ENCODE results near the gene MGLL.

Gene MGLL

GRCh38 chr3:127770671-127771355, 51.5 kb downstream of the MGLL start:
- Histone ChIP-seq H3K79me2 (ENCODE audit: insufficient read depth, low read depth) (no peaks in the 10 kb centered on the region), H4K20me1 (ENCODE audit: insufficient read depth) (no peaks in the 10 kb centered on the region)

GRCh38 chr3:127769284-127770081, 52.8 kb downstream of the MGLL start:
- TF ChIP-seq CTCF (conservative IDR thresholded peaks at IDR 0.05; ENCODE audit: low read depth, low read length), result no peak
- H3K4me1 ChIP-seq (ENCODE audit: low read depth, poor library complexity, severe bottlenecking), result no peaks in the 10 kb centered on the region
- H3K9ac ChIP-seq, result no peak overlapping the region
- no peak overlapping the region for H3K4me3 ChIP-seq (IDR thresholded peaks at IDR 0.05; ENCODE audit: insufficient read depth, low read depth, low read length)
- H3K27me3 ChIP-seq (ENCODE audit: insufficient read depth, low read depth), result no peaks in the 10 kb centered on the region
- H4K20me1 ChIP-seq (ENCODE audit: insufficient read depth), result no peaks in the 10 kb centered on the region
- H2AFZ ChIP-seq (ENCODE audit: low read depth), result no peak overlapping the region
- no peak overlapping the region for H3K27ac ChIP-seq
- H3K36me3 ChIP-seq (ENCODE audit: insufficient read depth), result no peaks in the 10 kb centered on the region
- no peaks in the 10 kb centered on the region for H3K79me2 ChIP-seq (ENCODE audit: insufficient read depth, low read depth)
- H3K4me2 ChIP-seq, result no peak overlapping the region

More at GRCh38 chr3:127770671-127771355, 51.5 kb downstream of the MGLL start:
- no peak overlapping the region for H3K4me3 ChIP-seq (IDR thresholded peaks at IDR 0.05; ENCODE audit: insufficient read depth, low read depth, low read length)
- no peak overlapping the region for H3K27ac ChIP-seq
- TF ChIP-seq CTCF (conservative IDR thresholded peaks at IDR 0.05; ENCODE audit: low read depth, low read length), result no peak
- H2AFZ ChIP-seq (ENCODE audit: low read depth), result no peak overlapping the region
- no peak overlapping the region for H3K4me2 ChIP-seq
- no peaks in the 10 kb centered on the region for H3K4me1 ChIP-seq (ENCODE audit: low read depth, poor library complexity, severe bottlenecking)
- no peaks in the 10 kb centered on the region for H3K27me3 ChIP-seq (ENCODE audit: insufficient read depth, low read depth)
- H3K9ac ChIP-seq, result no peak overlapping the region
- H3K36me3 ChIP-seq (ENCODE audit: insufficient read depth), result no peaks in the 10 kb centered on the region

- H3K27ac ChIP-seq, result no peak overlapping the region
Measured at GRCh38 chr3:127768346-127769008, 53.8 kb downstream of the MGLL start.

GRCh38 chr3:127767126-127767525, 55.2 kb downstream of the MGLL start:
- Histone ChIP-seq H3K9ac (no peak overlapping the region), H3K27ac (no peak overlapping the region), H3K36me3 (ENCODE audit: insufficient read depth) (no peaks in the 10 kb centered on the region), H4K20me1 (ENCODE audit: insufficient read depth) (no peaks in the 10 kb centered on the region), H3K4me3 (IDR thresholded peaks at IDR 0.05; ENCODE audit: insufficient read depth, low read depth, low read length) (no peak overlapping the region), H3K4me1 (ENCODE audit: low read depth, poor library complexity, severe bottlenecking) (no peaks in the 10 kb centered on the region), H3K27me3 (ENCODE audit: insufficient read depth, low read depth) (no peaks in the 10 kb centered on the region), H2AFZ (ENCODE audit: low read depth) (no peak overlapping the region), H3K4me2 (no peak overlapping the region), H3K79me2 (ENCODE audit: insufficient read depth, low read depth) (no peaks in the 10 kb centered on the region)
- no peak for TF ChIP-seq CTCF (conservative IDR thresholded peaks at IDR 0.05; ENCODE audit: low read depth, low read length)

More at GRCh38 chr3:127768346-127769008, 53.8 kb downstream of the MGLL start:
- Histone ChIP-seq H2AFZ (ENCODE audit: low read depth) (no peak overlapping the region), H3K79me2 (ENCODE audit: insufficient read depth, low read depth) (no peaks in the 10 kb centered on the region), H3K9ac (no peak overlapping the region), H3K36me3 (ENCODE audit: insufficient read depth) (no peaks in the 10 kb centered on the region), H3K4me2 (no peak overlapping the region), H3K4me3 (IDR thresholded peaks at IDR 0.05; ENCODE audit: insufficient read depth, low read depth, low read length) (no peak overlapping the region), H4K20me1 (ENCODE audit: insufficient read depth) (no peaks in the 10 kb centered on the region), H3K4me1 (ENCODE audit: low read depth, poor library complexity, severe bottlenecking) (no peaks in the 10 kb centered on the region), H3K27me3 (ENCODE audit: insufficient read depth, low read depth) (no peaks in the 10 kb centered on the region)
- no peak for TF ChIP-seq CTCF (conservative IDR thresholded peaks at IDR 0.05; ENCODE audit: low read depth, low read length)

Data from KMS-11 (cell line).